D341Med (cell line): ENCODE measurements around the gene CARMIL1.
A peak's percentile ranks its signal among the peaks of the same experiment; 100 is the strongest.

Experiments used
- DNase-seq: peaks from one replicate; pipeline ENCODE4 v3.0.0; 2012; ENCODE audit warnings: low spot score

The CARMIL1 gene

GRCh38 chr6:25511376-25511775 is 232.2 kb downstream of the CARMIL1 start:
- DNase-seq: no peak

- no peak for DNase-seq
Observed at GRCh38 chr6:25512560-25512959, 233.4 kb downstream of the CARMIL1 start.

- DNase-seq: no peak
Observed at GRCh38 chr6:25519856-25520255, 240.7 kb downstream of the CARMIL1 start.

- no peak for DNase-seq
Observed at GRCh38 chr6:25524542-25524941, 245.4 kb downstream of the CARMIL1 start.

GRCh38 chr6:25525078-25525477 is 245.9 kb downstream of the CARMIL1 start:
- DNase-seq: no peak

- DNase-seq: no peak
Observed at GRCh38 chr6:25534942-25535631, 255.9 kb downstream of the CARMIL1 start.

GRCh38 chr6:25535632-25536225 is 256.6 kb downstream of the CARMIL1 start:
- no peak for DNase-seq

- no peak for DNase-seq
Observed at GRCh38 chr6:25536781-25537180, 257.6 kb downstream of the CARMIL1 start.

- DNase-seq: no peak
Observed at GRCh38 chr6:25537349-25538018, 258.3 kb downstream of the CARMIL1 start.

- no peak for DNase-seq
Observed at GRCh38 chr6:25541228-25541627, 262.1 kb downstream of the CARMIL1 start.

- no peak for DNase-seq
Observed at GRCh38 chr6:25542984-25543910, 264.1 kb downstream of the CARMIL1 start.

- DNase-seq: no peak
Observed at GRCh38 chr6:25544833-25545232, 265.7 kb downstream of the CARMIL1 start.

GRCh38 chr6:25547797-25548196 is 268.6 kb downstream of the CARMIL1 start:
- DNase-seq: no peak

GRCh38 chr6:25548451-25548850 is 269.3 kb downstream of the CARMIL1 start:
- no peak for DNase-seq

GRCh38 chr6:25550631-25551030 is 271.5 kb downstream of the CARMIL1 start:
- no peak for DNase-seq

GRCh38 chr6:25553502-25553901 is 274.3 kb downstream of the CARMIL1 start:
- DNase-seq: no peak

- DNase-seq: no peak
Observed at GRCh38 chr6:25555188-25555587, 276.0 kb downstream of the CARMIL1 start.

GRCh38 chr6:25556516-25556915 is 277.3 kb downstream of the CARMIL1 start:
- peak; percentile 65 for DNase-seq

GRCh38 chr6:25558155-25558817 is 279.1 kb downstream of the CARMIL1 start:
- DNase-seq: no peak

- DNase-seq: no peak
Observed at GRCh38 chr6:25560865-25561264, 281.7 kb downstream of the CARMIL1 start.

- no peak for DNase-seq
Observed at GRCh38 chr6:25564943-25565342, 285.8 kb downstream of the CARMIL1 start.

- DNase-seq: no peak
Observed at GRCh38 chr6:25570578-25570977, 291.4 kb downstream of the CARMIL1 start.
